COLO829 (cell line): ENCODE results near the gene MLPH.

ENCODE experiments used
- DNase-seq: peaks from one replicate; pipeline ENCODE4 v3.0.0; 2012; ENCODE audit warnings: low spot score

Gene MLPH

GRCh38 chr2:237519506-237520245 lies 32.6 kb downstream of the MLPH start:
- DNase-seq = no peak

DNA sequence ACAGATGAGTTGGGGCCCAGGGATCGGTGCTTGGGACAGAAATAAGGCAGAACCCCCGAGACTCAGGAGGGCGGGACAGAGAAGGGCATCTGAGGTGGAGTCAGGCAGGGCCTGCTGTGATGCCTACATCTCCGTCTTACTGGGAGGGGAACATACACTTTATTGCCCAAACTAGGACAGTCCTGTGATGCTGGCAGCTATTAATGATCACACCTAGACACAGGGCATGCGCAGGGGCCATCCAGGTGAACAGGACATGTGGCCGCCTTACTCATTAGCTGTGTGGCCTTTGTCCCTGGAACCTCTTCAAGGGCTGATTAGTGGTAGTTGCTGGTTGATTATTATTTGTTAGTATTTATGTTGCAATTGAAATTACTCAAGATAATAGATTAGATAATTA lies 33.2 kb downstream of the MLPH start:
- no peak for DNase-seq

DNA sequence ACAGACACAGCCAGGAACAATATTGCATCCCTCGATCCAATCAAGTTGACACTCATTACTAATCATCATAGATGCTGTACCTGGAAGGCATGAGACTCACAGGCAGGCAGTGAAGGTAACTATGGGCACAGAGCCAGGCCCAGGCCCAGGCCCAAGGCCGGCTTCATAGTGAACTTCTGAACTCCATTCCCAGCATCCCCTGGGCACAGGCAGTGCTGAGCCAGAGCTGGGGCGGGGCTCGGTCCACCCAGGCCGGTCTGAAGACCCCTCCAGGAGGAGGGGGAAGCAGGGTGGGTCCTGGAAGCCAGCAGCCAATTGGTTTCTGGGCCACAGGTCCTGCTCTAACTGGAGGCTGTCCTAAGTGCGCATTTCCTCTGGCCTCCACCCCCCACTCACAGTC lies 37.6 kb downstream of the MLPH start:
- no peak for DNase-seq

DNA sequence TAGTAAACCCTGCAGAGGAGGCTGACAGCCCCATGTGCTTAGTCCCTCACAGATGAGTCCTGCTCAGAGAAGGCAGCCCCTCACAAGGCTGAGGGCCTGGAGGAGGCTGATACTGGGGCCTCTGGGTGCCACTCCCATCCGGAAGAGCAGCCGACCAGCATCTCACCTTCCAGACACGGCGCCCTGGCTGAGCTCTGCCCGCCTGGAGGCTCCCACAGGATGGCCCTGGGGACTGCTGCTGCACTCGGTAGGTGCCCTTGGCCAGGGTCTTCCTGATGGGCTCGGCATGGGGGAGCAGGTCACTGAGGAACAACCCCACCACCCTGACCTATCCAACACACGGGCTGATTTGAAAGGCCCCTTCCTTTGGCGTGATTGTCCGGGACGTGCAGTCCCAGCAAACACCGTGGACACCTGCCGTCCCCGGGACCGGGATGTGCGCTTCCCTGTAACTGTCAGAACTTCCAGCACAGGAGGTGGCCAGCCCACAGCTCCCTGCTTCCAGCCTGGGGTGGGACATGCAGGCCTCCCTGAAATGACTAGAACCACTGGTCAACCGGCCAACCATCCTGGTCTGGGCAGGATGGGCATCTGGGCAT lies 38.6 kb downstream of the MLPH start:
- DNase-seq = no peak

- no peak for DNase-seq
Measured at GRCh38 chr2:237527233-237527632, 40.2 kb downstream of the MLPH start.

DNA sequence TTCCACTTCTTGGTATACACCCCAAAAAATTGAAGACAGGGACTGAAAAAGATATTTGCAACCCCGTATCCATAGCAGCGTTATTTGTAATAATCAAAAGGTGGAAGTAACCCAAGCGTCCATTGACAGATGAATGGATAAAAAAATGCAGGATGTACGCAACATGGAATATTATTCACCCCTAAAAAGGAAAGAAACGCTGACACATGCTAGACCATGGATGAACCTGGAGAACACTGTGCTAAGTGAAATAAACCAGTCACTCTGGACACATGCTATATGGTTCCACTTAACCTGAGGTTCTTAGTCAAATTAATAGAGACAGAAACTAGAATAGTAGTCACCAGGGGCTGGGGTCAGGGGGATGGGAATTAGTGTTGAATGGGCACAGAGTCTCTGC lies 40.7 kb downstream of the MLPH start:
- DNase-seq = no peak

GRCh38 chr2:237529452-237530402 lies 42.7 kb downstream of the MLPH start:
- no peak for DNase-seq

DNA sequence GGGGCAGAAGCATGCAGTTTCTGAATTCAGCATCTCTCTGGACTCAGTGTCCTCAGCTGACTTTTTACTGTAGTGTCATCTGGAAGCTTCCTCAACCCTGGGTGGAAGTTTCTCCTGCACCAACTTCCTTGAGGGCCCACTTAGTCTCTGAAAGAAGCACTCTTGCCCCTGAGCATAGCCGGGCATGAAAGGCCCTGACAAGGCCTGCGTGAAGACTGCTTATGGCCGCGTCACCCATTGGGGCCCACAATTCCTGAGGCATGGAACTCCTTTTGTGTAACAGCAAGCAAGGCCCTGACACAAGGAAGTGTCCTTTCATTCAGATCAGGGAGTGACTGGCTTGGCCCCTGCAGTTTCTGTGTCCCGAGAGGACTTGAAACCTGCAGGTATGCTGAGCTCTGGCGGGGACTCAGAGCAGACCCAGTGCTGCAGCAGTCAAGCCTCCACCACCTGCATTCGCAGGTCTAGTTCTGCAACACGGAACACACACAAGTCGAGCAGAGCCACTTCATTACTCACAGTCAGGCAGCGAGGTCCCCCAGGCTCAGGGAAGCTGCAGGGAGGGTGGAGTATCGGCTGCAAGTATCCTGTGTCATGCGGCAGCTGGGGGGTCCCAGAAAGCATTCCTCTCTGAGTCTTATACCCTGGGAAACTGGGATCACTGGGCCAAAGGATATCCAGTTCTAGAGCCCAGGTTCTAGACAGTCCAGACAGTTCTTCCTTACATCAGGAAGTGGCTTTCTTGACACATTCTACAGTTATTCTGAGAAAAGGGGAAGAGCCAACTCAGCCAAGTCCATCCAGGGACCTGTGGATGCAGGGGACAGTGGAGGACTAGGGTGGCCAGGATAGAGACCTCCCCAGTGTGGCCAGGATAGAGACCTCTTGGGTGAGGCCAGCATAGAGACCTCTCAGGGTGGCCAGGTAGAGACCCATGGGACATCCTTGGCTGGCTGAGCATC lies 43.7 kb downstream of the MLPH start:
- DNase-seq = no peak

GRCh38 chr2:237532160-237532559 lies 45.1 kb downstream of the MLPH start:
- no peak for DNase-seq

DNA sequence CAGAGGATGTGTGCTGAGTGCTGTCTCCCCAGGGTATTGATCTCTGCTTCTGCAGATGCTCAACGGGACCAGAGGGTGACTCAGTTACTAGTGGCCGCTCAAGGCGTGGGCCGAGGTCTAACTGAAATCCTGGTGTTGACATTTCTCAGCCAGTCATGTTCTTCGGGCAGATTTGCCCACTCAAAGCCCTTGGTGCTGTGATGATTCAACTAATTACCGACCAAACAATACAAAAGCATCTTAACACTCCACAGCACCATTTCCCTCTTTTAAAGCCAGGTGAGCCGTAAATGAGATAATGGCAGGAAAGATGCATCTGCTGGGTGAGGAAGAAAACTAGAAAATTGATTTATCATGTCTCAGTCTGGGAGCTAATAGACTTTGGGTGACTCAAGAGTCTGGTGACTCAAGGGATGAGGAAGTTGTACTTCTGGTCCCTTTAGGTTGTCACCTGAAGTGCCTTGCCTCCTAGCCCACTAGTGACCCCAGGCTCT lies 46.7 kb downstream of the MLPH start:
- no peak for DNase-seq

DNA sequence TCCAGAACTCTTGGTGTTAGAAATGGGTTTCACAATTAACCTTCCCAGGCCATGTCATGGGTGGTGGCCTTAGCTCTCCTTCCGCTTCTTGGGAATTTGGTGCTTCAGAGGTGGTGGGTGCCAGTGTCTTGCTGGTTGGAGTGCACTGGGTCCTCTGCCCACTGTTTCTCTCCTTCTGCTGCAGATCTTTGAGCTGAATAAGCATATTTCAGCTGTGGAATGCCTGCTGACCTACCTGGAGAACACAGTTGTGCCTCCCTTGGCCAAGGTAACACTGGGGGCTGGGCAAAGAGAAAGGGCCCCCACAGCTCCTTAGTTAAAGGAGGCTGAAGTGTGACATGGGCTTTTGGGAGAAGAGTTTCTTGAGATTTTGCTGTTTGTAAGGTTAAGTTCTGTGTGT lies 47.3 kb downstream of the MLPH start:
- no peak for DNase-seq

DNA sequence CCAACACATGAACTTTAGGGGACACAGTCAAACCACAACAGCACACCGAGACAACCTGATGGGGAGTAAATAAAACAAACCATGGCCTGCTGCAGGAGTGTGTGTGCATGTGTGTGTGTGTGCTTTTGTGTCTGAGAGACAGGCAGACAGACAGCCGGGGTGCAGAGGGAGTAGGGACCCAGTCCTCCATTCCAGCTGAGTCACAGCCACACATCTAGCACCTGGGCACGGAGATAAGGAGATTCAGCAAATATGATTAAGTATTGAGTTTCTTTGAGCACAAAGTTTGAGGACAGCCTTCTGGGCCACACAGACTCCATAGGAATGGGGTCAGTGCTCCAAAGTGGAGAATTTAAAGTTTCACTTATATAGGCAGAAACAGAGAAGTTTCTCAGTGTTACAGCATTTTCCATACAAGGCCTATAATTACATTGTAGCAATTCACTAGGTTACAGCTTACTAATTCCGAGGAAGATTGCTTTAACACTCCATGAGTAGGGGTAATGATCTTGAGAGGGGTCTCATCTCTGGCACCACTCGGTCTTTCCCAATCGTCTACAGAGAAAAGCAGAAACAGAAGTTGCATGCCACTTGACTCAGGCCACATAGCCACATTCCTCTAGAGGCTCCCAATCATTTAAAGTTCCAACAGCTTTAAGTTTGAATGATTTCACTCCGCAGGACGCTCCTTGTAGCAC lies 48.5 kb downstream of the MLPH start:
- no peak for DNase-seq

DNA sequence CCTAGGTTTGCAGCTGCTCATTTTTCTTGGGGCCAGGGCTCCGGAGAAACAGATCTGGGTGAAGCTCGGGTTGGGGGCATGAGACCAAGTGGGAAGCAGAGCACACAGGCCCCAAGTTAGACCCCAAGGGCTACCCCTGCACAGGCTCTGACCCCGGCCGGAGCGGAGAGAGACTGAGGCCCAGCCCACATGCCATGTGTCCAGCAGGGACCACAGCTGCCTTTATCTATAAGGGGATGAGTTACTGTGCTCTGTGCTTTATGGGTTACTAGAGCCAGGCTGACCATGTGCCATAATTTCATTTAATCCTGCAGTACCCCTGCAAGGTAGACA lies 49.0 kb downstream of the MLPH start:
- DNase-seq = no peak

DNA sequence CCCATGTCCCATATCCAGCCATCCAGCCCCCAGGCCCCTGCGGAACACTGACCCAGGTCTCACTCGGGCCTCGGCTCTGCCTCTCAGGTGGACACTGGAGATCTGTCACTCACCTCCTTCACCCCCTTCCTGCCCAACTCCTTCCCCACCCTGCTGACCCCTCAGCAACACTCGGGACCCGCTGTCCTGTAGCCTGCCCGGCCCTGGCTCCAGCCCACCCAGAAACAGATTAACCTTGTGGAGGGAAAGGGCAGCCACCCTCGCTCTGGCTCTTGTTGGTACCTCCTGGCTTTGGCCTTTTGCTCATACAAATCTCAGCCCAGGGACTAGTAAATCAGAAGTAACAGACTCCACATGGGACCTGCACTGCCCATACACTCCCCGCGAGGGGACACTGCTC lies 49.6 kb downstream of the MLPH start:
- no peak for DNase-seq

DNA sequence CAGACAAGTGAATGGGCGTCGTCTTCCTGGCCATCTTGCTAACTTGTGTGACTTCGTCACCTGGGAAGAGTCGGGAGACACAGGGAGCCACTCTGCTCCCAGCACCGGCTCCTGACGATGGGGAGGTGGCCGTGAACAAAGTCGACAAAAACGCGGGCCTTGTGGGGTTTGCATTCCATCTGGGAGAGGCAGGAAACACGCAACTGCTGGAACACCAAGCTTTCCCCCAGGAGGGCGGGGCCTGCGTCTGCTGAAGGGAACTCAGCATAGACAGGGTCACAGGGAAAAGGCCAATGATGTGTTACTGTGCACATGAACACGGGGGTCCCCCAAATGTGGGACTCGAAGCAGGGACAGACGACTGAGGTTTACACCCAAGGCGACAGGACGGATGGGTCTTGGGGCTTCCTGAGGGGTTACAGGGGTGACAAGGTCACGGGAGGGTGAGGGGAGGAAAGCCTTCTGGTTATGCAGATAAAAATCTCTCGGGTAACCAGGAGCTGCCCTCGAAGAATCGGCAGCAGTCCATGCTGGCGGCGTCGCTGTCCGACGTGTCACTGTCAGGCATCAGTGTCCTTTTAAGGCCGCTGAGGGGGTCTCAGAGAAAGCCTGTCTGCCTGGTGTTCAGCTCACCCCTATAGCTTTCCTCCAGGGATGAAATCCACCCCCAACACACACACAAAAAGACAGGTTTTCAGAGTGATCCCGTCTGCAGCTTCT lies 51.1 kb downstream of the MLPH start:
- DNase-seq = no peak

- no peak for DNase-seq
Measured at GRCh38 chr2:237538901-237539300, 51.9 kb downstream of the MLPH start.

GRCh38 chr2:237539681-237540080 lies 52.6 kb downstream of the MLPH start:
- DNase-seq = no peak

- DNase-seq = no peak
Measured at GRCh38 chr2:237540223-237540775, 53.2 kb downstream of the MLPH start.

- DNase-seq = no peak
Measured at GRCh38 chr2:237540823-237541222, 53.8 kb downstream of the MLPH start.

- no peak for DNase-seq
Measured at GRCh38 chr2:237541243-237541642, 54.2 kb downstream of the MLPH start.
